ENCODE measurements around the gene SWAP70. TPM values are rescaled to one million over a fixed set of nuclear protein-coding genes. Genes with fewer than 3 reads are reported as not detected.

Gene SWAP70
- total and polyA plus RNA-seq, 10 of the 15 experiments (the other 5 are each of a cell fraction or from before 2014, with no cell fraction given): 20.6 to 62.4 (median 41.7) TPM

GRCh38 chr11:9663699-9664275, at the start of gene SWAP70 (continued):
- TF ChIP-seq, protein P1, sequence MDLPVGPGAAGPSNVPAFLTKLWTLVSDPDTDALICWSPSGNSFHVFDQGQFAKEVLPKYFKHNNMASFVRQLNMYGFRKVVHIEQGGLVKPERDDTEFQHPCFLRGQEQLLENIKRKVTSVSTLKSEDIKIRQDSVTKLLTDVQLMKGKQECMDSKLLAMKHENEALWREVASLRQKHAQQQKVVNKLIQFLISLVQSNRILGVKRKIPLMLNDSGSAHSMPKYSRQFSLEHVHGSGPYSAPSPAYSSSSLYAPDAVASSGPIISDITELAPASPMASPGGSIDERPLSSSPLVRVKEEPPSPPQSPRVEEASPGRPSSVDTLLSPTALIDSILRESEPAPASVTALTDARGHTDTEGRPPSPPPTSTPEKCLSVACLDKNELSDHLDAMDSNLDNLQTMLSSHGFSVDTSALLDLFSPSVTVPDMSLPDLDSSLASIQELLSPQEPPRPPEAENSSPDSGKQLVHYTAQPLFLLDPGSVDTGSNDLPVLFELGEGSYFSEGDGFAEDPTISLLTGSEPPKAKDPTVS (IDR thresholded peaks at IDR 0.05; ENCODE audit: low read depth, low read length): no peak
- no peak for TF ChIP-seq SMAD5 (IDR thresholded peaks at IDR 0.05; ENCODE audit: low read depth)
- TF ChIP-seq MXI1 (IDR thresholded peaks at IDR 0.05; ENCODE audit: low read depth, low read length): 0 out of 2 replicates have a peak, but pooled peaks have one; percentile 26
- TF ChIP-seq CUX1 (IDR thresholded peaks at IDR 0.05; ENCODE audit: insufficient replicate concordance, low read depth, low read length): no peak
- no peak for TF ChIP-seq IRF3 (IDR thresholded peaks at IDR 0.05)
- no peak for TF ChIP-seq ETV6 (conservative IDR thresholded peaks at IDR 0.05 in 1 of 2, IDR thresholded peaks at IDR 0.05 in 1 of 2; ENCODE audit: borderline replicate concordance in 1 of 2, low read depth in 1 of 2)
- TF ChIP-seq SRF (IDR thresholded peaks at IDR 0.05; ENCODE audit: low read depth in 2 of 2, low read length in 2 of 2): 0 out of 4 replicates have a peak, but pooled peaks of 1 of the 2 experiments have one; percentile 11
- TF ChIP-seq ZNF24 (IDR thresholded peaks at IDR 0.05): no peak
- TF ChIP-seq NFXL1 (IDR thresholded peaks at IDR 0.05; ENCODE audit: borderline replicate concordance): no peak
- no peak for TF ChIP-seq ZBTB4 (CRISPR knock-in tag; IDR thresholded peaks at IDR 0.05)
- TF ChIP-seq ZZZ3 (IDR thresholded peaks at IDR 0.05; ENCODE audit: control insufficient read depth, insufficient read length, low read depth): no peak
- TF ChIP-seq RBBP5 (conservative IDR thresholded peaks at IDR 0.05): no peak
- no peak for TF ChIP-seq ZNF384 (IDR thresholded peaks at IDR 0.05; ENCODE audit: borderline replicate concordance, low read depth, low read length)
- TF ChIP-seq FOXM1 (IDR thresholded peaks at IDR 0.05; ENCODE audit: low read depth, low read length): no peak
- no peak for TF ChIP-seq EED (IDR thresholded peaks at IDR 0.05; ENCODE audit: low read depth)
- no peak for TF ChIP-seq SP1 (IDR thresholded peaks at IDR 0.05; ENCODE audit: low read depth, low read length)
- no peak for TF ChIP-seq CBX5 (IDR thresholded peaks at IDR 0.05; ENCODE audit: low read depth)
- TF ChIP-seq CEBPB (IDR thresholded peaks at IDR 0.05; ENCODE audit: borderline replicate concordance in 1 of 2, low read depth in 2 of 2, low read length in 2 of 2): no peak

Data from GM12878 (cell line).